ENCODE data around the gene UGT1A4.

UGT1A4 gene

GRCh38 chr2:233814056-233814835 lies 95.7 kb downstream of the UGT1A4 start:
- TF ChIP-seq CTCF (IDR thresholded peaks at IDR 0.05; ENCODE audit: low read depth, low read length, missing control alignments): no peak
- no peak for DNase-seq (ENCODE audit: low read depth)
- in situ Hi-C loops (cut with HindIII; ENCODE audit: low sequenced_read_pairs): no loop called here

GRCh38 chr2:233815861-233816260 lies 97.3 kb downstream of the UGT1A4 start:
- DNase-seq (ENCODE audit: low read depth): no peak
- H3K4me3 ChIP-seq (ENCODE audit: low read depth, low read length): no peak overlapping the region
- no peak for TF ChIP-seq CTCF (IDR thresholded peaks at IDR 0.05; ENCODE audit: low read depth, low read length, missing control alignments)
- in situ Hi-C loops (cut with HindIII; ENCODE audit: low sequenced_read_pairs): no loop called here

More at GRCh38 chr2:233814056-233814835, 95.7 kb downstream of the UGT1A4 start:
- H3K4me3 ChIP-seq (ENCODE audit: low read depth, low read length): no peak overlapping the region

GRCh38 chr2:233816334-233816733 lies 97.8 kb downstream of the UGT1A4 start:
- in situ Hi-C loops (cut with HindIII; ENCODE audit: low sequenced_read_pairs): no loop called here
- H3K4me3 ChIP-seq (ENCODE audit: low read depth, low read length): no peak overlapping the region
- no peak for TF ChIP-seq CTCF (IDR thresholded peaks at IDR 0.05; ENCODE audit: low read depth, low read length, missing control alignments)
- DNase-seq (ENCODE audit: low read depth): no peak

- in situ Hi-C loops (cut with HindIII; ENCODE audit: low sequenced_read_pairs): no loop called here
- no peak for TF ChIP-seq CTCF (IDR thresholded peaks at IDR 0.05; ENCODE audit: low read depth, low read length, missing control alignments)
- H3K4me3 ChIP-seq (ENCODE audit: low read depth, low read length): no peak overlapping the region
- no peak for DNase-seq (ENCODE audit: low read depth)
These were observed 98.2 kb downstream of the UGT1A4 start for GRCh38 chr2:233816771-233817170.

- no peak for DNase-seq (ENCODE audit: low read depth)
- TF ChIP-seq CTCF (IDR thresholded peaks at IDR 0.05; ENCODE audit: low read depth, low read length, missing control alignments): no peak
- no peak overlapping the region for H3K4me3 ChIP-seq (ENCODE audit: low read depth, low read length)
- in situ Hi-C loops (cut with HindIII; ENCODE audit: low sequenced_read_pairs): no loop called here
These were observed 98.9 kb downstream of the UGT1A4 start for GRCh38 chr2:233817361-233817911.

GRCh38 chr2:233817995-233818638 lies 99.6 kb downstream of the UGT1A4 start:
- TF ChIP-seq CTCF (IDR thresholded peaks at IDR 0.05; ENCODE audit: low read depth, low read length, missing control alignments): no peak
- no peak overlapping the region for H3K4me3 ChIP-seq (ENCODE audit: low read depth, low read length)
- in situ Hi-C loops (cut with HindIII; ENCODE audit: low sequenced_read_pairs): no loop called here
- no peak for DNase-seq (ENCODE audit: low read depth)

Data from astrocyte of the cerebellum (primary cell).